ENCODE measurements around the gene PREB. TPM values are rescaled to one million over a fixed set of nuclear protein-coding genes. Genes with fewer than 3 reads are reported as not detected.
A peak's percentile ranks its signal among the peaks of the same experiment; 100 is the strongest.
"Not testable (repeated sequence)": the region's sequence is repeated elsewhere in the genome, so short reads cannot be mapped to it uniquely, and the experiment has no call there.

The PREB gene
- total RNA-seq, 4 donors from 2014 or later = 53.2 to 105 (median 71.1) TPM

GRCh38 chr2:27118525-27119329 is 15.7 kb downstream of the PREB start, which contains the start of gene CGREF1:
Gene CGREF1, minus strand, starts transcription at chr2:27119128. Its CDS starts 14,762 bp downstream, at chr2:27104366.
- no peak for TF ChIP-seq CTCF (IDR thresholded peaks at IDR 0.05)
- no peak for TF ChIP-seq POLR2AphosphoS5 (IDR thresholded peaks at IDR 0.05)
- TF ChIP-seq POLR2A (IDR thresholded peaks at IDR 0.05) = no peak
- TF ChIP-seq EP300 (IDR thresholded peaks at IDR 0.05; ENCODE audit: low read depth) = no peak
- in situ Hi-C loops (cut with MboI; ENCODE audit: low pct_ligation_motif_present in 1 of 4, low pct_unique_long_range_greater_than_20kb in 1 of 4, low sequenced_read_pairs in 3 of 4) (loop anchor here in 1 of 4 donors (25.0 kb wide), 1 partner anchor 94 kb away; the partner anchor contains the start of genes ATRAID, CAD and SLC5A6), intact Hi-C loops (cut with DNase I; ENCODE audit: low total_unique reads) (no loop called here)
- Histone ChIP-seq H3K27me3 (peaks cover 49% of the 10 kb centered on the region), H3K4me1 (peaks cover 4 to 11% (median 8%) of the 10 kb centered on the region in 4 donors), H3K4me3 (peak within 1 kb of the TSS in 2 of 4 donors; percentile 35 to 38), H3K36me3 (no peaks in the 10 kb centered on the region), H3K27ac (no peak within 1 kb of the TSS), H3K9me3 (no peaks in the 10 kb centered on the region)
- peak; percentile 32 for DNase-seq
- WGBS, 2 donors (ENCODE audit: low coverage in 1 of 2) = 21% methylated on average over 35 of the region's 84 CpGs; no CpG with 5 or more reads in 1 of the 2 donors

- H3K9me3 ChIP-seq = no peaks in the 10 kb centered on the region
- no peak overlapping the region for H3K27ac ChIP-seq
- in situ Hi-C loops (cut with MboI; ENCODE audit: low pct_ligation_motif_present in 1 of 4, low pct_unique_long_range_greater_than_20kb in 1 of 4, low sequenced_read_pairs in 3 of 4) = loop anchor here in 1 of 4 donors (25.0 kb wide), 1 partner anchor 94 kb away; the partner anchor contains the start of genes ATRAID, CAD and SLC5A6
- peak overlapping the region in 2 of 4 donors; percentile 35 to 38 for H3K4me3 ChIP-seq
- intact Hi-C loops (cut with DNase I; ENCODE audit: low total_unique reads) = no loop called here
- WGBS, 2 donors (ENCODE audit: low coverage in 1 of 2) = 6 to 63% methylated on average over 2 to 7 of the region's 14 CpGs
- H3K27me3 ChIP-seq = peaks cover 49% of the 10 kb centered on the region
- peaks cover 4 to 8% (median 5%) of the 10 kb centered on the region in 4 donors for H3K4me1 ChIP-seq
- TF ChIP-seq POLR2AphosphoS5 (IDR thresholded peaks at IDR 0.05) (no peak), CTCF (IDR thresholded peaks at IDR 0.05) (no peak), POLR2A (IDR thresholded peaks at IDR 0.05) (no peak)
- DNase-seq = no peak
- no peaks in the 10 kb centered on the region for H3K36me3 ChIP-seq
These were observed 16.4 kb downstream of the PREB start for GRCh38 chr2:27117995-27118524.

- no peak overlapping the region for H3K27ac ChIP-seq
- intact Hi-C loops (cut with DNase I; ENCODE audit: low total_unique reads) = no loop called here
These were observed 18.9 kb downstream of the PREB start for GRCh38 chr2:27115519-27115918.

GRCh38 chr2:27111392-27112078 is 22.9 kb downstream of the PREB start:
- WGBS, 2 donors (ENCODE audit: low coverage in 1 of 2) = 93% methylated on average over 38 of the region's 49 CpGs; no CpG with 5 or more reads in 1 of the 2 donors
- H3K4me1 ChIP-seq; DNase-seq; intact Hi-C loops (cut with DNase I; ENCODE audit: low total_unique reads); H3K27ac ChIP-seq; H3K9me3 ChIP-seq; H3K27me3 ChIP-seq; H3K36me3 ChIP-seq; H3K4me3 ChIP-seq: not testable (repeated sequence)
- in situ Hi-C loops (cut with MboI; ENCODE audit: low pct_ligation_motif_present in 1 of 4, low pct_unique_long_range_greater_than_20kb in 1 of 4, low sequenced_read_pairs in 3 of 4) = loop anchor here in 1 of 4 donors (25.0 kb wide), 1 partner anchor 101 kb away; the partner anchor contains the start of genes ATRAID, CAD and SLC5A6

More at GRCh38 chr2:27115519-27115918, 18.9 kb downstream of the PREB start:
- Histone ChIP-seq H3K4me1 (peaks cover 4 to 6% (median 5%) of the 10 kb centered on the region in 4 donors), H3K27me3 (peaks cover 42% of the 10 kb centered on the region), H3K4me3 (no peak overlapping the region), H3K36me3 (no peaks in the 10 kb centered on the region), H3K9me3 (no peaks in the 10 kb centered on the region)
- TF ChIP-seq CTCF (IDR thresholded peaks at IDR 0.05) = no peak
- no peak for TF ChIP-seq POLR2AphosphoS5 (IDR thresholded peaks at IDR 0.05)
- no peak for TF ChIP-seq POLR2A (IDR thresholded peaks at IDR 0.05)
- TF ChIP-seq EP300 (IDR thresholded peaks at IDR 0.05; ENCODE audit: low read depth) = no peak
- in situ Hi-C loops (cut with MboI; ENCODE audit: low pct_ligation_motif_present in 1 of 4, low pct_unique_long_range_greater_than_20kb in 1 of 4, low sequenced_read_pairs in 3 of 4) = loop anchor here in 1 of 4 donors (25.0 kb wide), 1 partner anchor 97 kb away; the partner anchor contains the start of genes ATRAID, CAD and SLC5A6
- 50 to 62% methylated on average over 2 of the region's 2 CpGs for WGBS, 2 donors (ENCODE audit: low coverage in 1 of 2)
- no peak for DNase-seq

- 79% methylated on average over 24 of the region's 24 CpGs; no CpG with 5 or more reads in 1 of the 2 donors for WGBS, 2 donors (ENCODE audit: low coverage in 1 of 2)
- not testable (repeated sequence) for DNase-seq
These were observed 23.7 kb downstream of the PREB start for GRCh38 chr2:27110603-27111352.

More at GRCh38 chr2:27110603-27111352, 23.7 kb downstream of the PREB start:
- intact Hi-C loops (cut with DNase I; ENCODE audit: low total_unique reads); H3K4me1 ChIP-seq; H3K36me3 ChIP-seq; H3K4me3 ChIP-seq; H3K9me3 ChIP-seq; H3K27ac ChIP-seq; H3K27me3 ChIP-seq: not testable (repeated sequence)
- in situ Hi-C loops (cut with MboI; ENCODE audit: low pct_ligation_motif_present in 1 of 4, low pct_unique_long_range_greater_than_20kb in 1 of 4, low sequenced_read_pairs in 3 of 4) = loop anchor here in 1 of 4 donors (25.0 kb wide), 1 partner anchor 102 kb away; the partner anchor contains the start of genes ATRAID, CAD and SLC5A6
